Ishikawa (cell line): ENCODE results near the gene PPP1R9A.

Experiments
- CEBPB ChIP-seq: IDR thresholded peaks from 2 replicates; pipeline ENCODE4 v1.6.1; 2012
- CREB1 ChIP-seq: IDR thresholded peaks from 2 replicates; pipeline ENCODE4 v1.6.1; 2012; ENCODE audit warnings: low read depth
- EP300 ChIP-seq: IDR thresholded peaks from 2 replicates; pipeline ENCODE4 v1.6.1; 2012; ENCODE audit warnings: borderline replicate concordance
- FOXM1 ChIP-seq: IDR thresholded peaks from 2 replicates; pipeline ENCODE4 v1.6.1; 2012; ENCODE audit warnings: low read depth, borderline replicate concordance
- NFIC ChIP-seq: IDR thresholded peaks from 2 replicates; pipeline ENCODE4 v1.6.1; 2012
- TAF1 ChIP-seq: IDR thresholded peaks from 2 replicates; pipeline ENCODE4 v1.6.1; 2012; ENCODE audit warnings: low read depth, mild to moderate bottlenecking
- TCF12 ChIP-seq: IDR thresholded peaks from 2 replicates; pipeline ENCODE4 v1.6.1; 2012; ENCODE audit warnings: low read depth
- TF ChIP-seq, protein P1 (sequence below): IDR thresholded peaks from 2 replicates; pipeline ENCODE4 v1.6.1; 2012; ENCODE audit warnings: low read depth, mild to moderate bottlenecking
- TF ChIP-seq, protein P2 (sequence below): IDR thresholded peaks from 2 replicates; pipeline ENCODE4 v1.6.1; 2012

DNA sequence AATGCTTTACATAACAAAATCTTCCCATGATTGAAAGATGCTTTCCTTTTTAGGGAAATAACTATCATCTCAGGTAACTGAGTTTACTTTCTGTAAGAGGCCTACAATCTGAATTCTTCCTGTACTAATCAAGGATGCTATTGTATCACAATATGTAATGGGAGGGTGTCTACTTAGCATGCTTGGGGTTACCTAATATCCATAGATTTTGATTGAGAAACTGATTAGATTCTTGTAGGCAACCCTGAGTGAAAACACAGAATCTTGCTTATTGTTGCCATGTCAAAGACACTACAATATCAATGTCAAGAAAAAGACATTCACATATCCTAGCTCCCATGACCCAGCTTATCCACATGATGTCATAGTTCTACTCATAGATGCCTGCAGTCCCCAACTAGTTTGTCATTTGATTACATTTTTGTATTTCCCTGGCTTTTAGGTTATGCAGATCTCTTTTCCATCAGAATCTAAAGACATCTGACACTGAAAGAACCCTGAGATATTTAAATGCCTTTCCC lies 354.6 kb downstream of the PPP1R9A start:
- TF ChIP-seq TCF12 (no peak), CEBPB (no peak), FOXM1 (no peak), TAF1 (no peak), EP300 (no peak), NFIC (no peak), CREB1 (no peak)
- TF ChIP-seq, protein P1, sequence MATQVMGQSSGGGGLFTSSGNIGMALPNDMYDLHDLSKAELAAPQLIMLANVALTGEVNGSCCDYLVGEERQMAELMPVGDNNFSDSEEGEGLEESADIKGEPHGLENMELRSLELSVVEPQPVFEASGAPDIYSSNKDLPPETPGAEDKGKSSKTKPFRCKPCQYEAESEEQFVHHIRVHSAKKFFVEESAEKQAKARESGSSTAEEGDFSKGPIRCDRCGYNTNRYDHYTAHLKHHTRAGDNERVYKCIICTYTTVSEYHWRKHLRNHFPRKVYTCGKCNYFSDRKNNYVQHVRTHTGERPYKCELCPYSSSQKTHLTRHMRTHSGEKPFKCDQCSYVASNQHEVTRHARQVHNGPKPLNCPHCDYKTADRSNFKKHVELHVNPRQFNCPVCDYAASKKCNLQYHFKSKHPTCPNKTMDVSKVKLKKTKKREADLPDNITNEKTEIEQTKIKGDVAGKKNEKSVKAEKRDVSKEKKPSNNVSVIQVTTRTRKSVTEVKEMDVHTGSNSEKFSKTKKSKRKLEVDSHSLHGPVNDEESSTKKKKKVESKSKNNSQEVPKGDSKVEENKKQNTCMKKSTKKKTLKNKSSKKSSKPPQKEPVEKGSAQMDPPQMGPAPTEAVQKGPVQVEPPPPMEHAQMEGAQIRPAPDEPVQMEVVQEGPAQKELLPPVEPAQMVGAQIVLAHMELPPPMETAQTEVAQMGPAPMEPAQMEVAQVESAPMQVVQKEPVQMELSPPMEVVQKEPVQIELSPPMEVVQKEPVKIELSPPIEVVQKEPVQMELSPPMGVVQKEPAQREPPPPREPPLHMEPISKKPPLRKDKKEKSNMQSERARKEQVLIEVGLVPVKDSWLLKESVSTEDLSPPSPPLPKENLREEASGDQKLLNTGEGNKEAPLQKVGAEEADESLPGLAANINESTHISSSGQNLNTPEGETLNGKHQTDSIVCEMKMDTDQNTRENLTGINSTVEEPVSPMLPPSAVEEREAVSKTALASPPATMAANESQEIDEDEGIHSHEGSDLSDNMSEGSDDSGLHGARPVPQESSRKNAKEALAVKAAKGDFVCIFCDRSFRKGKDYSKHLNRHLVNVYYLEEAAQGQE: no peak
- TF ChIP-seq, protein P2, sequence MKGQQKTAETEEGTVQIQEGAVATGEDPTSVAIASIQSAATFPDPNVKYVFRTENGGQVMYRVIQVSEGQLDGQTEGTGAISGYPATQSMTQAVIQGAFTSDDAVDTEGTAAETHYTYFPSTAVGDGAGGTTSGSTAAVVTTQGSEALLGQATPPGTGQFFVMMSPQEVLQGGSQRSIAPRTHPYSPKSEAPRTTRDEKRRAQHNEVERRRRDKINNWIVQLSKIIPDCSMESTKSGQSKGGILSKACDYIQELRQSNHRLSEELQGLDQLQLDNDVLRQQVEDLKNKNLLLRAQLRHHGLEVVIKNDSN: no peak
